Measurements from ENCODE around the gene DAP.
"Not testable (repeated sequence)": the region's sequence is repeated elsewhere in the genome, so short reads cannot be mapped to it uniquely, and the experiment has no call there.

Gene DAP

GRCh38 chr5:10734037-10734709 lies 26.9 kb downstream of the DAP start:
- DNase-seq: no peak

- DNase-seq: no peak
Observed at GRCh38 chr5:10733426-10733825, 27.6 kb downstream of the DAP start.

DNA sequence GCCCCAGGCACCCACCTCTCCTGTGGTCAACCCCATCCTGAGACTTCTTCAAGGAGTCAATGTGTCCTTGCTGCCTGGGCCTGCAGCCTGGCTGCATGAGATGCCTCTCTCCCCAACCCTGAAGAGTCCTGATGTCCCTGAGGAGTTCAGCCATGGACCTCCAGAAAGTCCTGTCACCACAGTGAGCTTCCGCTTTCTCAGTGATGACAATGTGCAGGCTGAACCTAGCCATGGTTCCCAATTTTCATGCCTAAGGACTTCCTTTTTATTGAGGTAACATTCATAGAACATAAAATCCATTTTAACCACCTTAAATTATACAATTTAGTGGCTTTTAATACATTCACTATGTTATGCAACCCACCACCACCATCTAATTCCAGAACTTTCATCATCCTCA lies 29.1 kb downstream of the DAP start:
- no peak for DNase-seq

DNA sequence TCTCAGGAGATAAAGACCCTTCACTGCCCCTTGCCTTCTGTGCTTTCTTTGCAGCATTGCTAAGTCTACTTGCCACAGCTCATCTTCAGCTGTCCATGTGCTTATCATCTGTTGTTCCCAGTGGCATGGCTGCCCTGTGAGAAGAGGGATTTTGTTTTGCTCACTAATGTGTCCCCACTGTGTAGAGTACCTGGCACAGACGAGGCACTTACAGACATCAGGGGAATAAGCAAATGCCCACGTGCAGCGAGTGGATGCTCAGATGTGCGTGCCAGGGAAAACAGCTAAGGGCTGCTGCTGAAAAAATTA lies 31.0 kb downstream of the DAP start:
- DNase-seq: no peak

DNA sequence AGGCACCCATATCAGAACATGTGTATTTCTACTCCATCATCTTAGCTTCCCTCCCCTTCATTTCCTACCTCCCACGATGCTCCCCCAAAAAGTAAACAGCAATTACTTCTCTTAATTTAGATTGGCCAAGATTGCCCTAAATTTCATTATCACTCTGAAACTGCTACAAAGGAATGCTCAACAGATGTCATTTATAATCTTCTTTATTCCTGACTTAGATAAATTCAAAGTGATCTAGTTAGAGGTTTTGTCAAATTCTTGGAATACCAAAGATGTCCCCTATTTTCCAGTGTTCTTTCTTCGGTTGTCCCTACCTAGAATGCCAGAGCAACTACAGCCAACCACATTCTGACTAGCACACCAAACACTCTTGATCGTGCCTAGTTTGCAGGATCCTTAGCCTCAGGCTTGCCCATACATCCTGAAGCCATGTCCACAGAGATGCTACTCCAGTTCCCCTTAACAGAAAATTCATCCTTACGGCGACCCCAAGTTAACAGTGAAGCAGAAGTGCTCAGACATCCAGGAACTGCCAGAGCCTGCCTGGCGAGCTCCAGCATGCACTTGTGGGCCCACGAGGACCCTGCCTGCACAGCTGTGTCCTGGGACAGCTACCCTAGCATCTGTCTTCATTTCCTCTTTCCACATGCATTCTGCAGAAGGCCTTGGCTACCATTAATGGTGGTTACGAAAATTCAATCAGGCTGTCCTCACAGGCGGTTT lies 31.6 kb downstream of the DAP start:
- DNase-seq: no peak

GRCh38 chr5:10728679-10729078 lies 32.4 kb downstream of the DAP start:
- no peak for DNase-seq

GRCh38 chr5:10727861-10728260 lies 33.2 kb downstream of the DAP start:
- DNase-seq: no peak

DNA sequence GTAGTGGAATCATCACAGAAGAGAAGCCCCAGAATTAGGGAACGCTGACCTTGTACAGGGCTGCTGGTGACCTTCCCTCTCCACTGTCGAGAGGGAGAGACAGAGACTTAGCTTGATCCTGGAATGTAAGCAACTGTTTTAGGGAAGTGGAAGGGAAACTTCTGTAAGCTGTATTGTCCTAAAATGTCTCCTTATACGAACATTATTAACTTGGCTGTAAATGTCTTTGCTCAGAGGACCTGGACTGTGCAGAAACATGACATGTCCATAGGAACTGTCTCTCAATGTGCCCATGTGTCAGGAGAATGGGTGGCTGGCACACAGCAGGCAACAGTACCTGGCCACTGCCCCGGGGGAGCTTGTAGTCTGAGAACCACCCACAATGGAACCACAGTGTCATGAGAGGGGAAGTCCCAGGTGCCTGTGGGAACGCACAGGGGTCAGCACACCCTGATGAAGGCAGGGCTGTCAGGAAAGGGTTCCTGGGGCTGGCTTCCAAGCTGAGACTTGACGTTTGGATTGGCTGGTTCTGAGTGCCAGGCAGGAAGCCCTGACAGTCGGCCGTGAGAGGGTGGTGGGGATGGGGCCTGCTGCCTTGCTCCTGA lies 34.0 kb downstream of the DAP start:
- no peak for DNase-seq

- no peak for DNase-seq
Observed at GRCh38 chr5:10726179-10726912, 34.7 kb downstream of the DAP start.

DNA sequence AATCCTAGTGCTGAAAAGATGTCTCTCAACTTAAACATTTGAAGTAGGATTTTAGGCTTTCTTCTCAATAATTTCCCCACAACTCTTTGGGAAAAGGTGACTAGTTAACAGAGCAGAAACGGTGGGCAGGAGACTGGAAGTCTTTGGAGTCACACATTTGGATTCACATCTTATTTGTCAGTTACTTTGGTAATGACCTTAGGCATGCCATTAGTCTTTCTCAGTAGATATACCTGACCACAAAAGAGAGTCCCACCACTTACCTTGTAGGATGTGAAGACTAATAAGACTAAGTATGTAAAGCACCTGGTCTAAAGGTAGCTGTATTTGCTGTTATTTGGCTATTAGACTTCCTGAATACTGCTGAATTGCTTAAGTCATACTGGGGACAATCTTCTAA lies 35.4 kb downstream of the DAP start:
- DNase-seq: no peak

DNA sequence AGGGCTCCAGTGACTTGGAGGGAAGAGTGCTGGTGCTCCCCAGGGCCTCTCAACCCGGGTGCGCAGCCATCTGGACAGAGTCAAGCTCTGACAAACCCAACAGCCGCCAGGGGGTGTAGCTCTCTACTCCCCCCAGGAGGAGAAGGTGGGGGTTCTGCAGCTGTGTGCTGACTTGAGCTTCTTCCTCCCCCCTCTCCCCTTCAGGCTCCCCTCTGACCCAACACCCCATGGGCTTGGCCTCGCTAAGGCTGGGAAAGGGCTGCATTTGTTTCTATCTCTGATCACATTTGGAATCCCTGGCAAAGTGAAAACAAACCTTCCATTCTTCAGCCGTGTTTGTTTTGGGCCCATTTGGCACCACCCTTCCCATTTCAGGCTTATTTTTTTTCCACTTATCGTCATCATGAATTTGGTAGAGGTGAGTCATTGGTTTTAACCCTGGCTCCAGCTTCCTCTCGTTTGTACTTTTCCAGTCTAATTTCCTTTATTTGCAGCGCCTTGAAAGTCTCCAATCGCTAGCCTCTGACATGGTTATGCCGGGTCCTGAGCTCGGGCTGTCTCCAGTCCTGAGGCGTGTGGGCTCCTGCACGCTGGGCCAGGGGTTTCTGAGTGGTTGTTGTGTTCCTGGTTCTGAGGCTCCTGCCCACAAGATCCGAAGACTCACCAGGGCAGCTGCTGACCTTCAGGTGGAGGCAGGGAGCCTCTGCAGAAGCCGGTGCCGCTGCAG lies 36.1 kb downstream of the DAP start:
- no peak for DNase-seq

GRCh38 chr5:10723514-10723913 lies 37.5 kb downstream of the DAP start:
- DNase-seq: no peak

DNA sequence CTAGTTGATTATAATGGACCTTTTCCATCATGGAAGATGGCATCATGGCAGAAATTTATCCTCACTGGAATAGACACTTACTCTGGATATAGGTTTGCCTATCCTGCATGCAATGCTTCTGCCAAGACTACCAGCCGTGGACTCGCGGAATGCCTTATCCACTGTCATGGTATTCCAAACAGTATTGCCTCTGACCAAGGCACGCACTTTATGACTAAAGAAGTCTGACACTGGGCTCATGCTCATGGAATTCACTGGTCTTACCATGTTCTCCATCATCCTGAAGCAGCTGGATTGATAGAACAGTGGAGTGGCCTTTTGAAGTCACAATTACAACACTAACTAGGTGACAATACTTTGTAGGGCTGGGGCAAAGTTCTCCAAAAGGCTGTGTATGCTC lies 40.3 kb downstream of the DAP start:
- not testable (repeated sequence) for DNase-seq

DNA sequence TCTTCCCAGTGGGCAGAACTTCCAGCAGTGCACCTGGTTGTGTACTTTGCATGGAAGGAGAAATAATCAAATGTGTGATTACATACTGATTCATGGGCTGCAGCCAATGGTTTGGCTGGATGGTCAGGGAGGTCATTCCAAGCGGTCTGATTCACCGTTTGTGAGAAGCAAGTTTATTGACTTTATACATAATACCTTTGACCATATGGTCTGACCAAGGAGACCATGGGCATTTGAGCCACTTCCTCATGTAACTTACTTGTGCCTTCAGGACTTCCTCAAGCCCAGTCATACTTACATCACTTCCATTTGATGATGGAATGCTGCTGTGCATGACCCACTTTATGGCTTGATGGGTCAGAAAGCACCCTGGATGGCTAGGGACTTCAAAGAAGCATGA lies 41.1 kb downstream of the DAP start:
- DNase-seq: no peak

DNA sequence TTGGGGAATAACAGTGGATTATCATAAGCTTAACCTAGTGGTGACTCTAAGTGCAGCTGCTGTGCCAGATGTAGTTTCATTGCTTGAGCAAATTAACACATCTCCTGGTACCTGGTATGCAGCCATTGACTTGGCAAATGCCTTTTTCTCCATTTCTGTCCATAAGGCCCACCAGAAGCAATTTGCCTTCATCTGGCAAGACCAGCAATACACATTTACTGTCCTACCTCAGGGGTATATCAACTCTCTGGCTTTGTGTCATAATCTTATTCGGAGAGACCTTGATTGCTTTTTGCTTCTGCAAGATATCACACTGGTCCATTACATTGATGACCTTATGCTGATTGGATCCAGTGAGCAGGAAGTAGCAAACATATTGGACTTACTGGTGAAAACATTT lies 42.4 kb downstream of the DAP start:
- DNase-seq: not testable (repeated sequence)

DNA sequence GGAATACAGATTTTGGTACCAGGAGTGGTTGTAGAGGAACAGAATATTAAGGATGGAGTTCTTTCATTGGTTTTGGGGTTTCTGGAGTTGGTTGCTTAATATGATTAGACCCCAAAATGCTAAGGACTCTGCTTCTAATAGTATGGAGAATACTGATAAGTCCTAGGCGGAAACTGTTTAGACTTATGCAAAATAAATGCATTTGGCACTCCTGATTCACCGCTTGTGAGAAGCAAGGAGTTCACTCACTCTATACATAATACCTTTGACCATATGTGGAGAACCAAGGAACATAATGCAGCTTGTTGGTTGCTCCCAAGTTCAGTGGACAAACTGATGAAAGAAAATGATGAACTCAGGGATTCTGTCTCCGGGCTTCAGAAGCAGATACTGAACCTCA lies 44.2 kb downstream of the DAP start:
- DNase-seq: not testable (repeated sequence)

DNA sequence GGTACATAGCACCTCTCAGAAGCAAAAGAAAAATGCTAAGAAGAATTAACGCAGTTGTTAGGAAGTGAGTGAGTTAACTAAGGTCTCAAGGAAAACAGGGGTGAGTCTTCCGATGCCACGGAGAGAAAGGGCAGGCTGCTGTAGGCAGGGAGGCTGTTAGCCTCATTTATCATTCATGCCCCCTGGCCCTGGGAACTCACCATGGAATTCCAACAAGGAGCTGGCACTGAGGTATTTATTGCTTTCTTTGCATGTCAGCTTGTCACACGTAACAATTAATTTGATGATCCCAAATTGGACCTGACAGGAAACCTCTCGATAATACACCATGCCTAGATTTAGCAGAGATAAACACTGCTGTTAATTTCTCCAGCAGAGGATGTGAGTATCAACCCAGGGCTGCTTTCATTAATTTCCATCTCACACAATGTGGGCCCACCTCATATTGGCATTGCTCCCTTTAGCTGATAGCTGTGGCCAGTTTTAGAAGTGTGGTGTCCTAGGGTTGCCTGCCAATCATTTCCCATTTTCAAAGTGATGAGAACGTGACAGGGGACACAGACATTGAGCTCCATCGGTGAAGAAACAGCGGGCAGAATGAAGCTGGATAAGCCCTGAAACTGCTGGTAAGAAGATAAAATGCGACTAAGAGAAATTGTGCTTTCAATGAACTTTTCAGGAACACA lies 45.3 kb downstream of the DAP start:
- DNase-seq: no peak

DNA sequence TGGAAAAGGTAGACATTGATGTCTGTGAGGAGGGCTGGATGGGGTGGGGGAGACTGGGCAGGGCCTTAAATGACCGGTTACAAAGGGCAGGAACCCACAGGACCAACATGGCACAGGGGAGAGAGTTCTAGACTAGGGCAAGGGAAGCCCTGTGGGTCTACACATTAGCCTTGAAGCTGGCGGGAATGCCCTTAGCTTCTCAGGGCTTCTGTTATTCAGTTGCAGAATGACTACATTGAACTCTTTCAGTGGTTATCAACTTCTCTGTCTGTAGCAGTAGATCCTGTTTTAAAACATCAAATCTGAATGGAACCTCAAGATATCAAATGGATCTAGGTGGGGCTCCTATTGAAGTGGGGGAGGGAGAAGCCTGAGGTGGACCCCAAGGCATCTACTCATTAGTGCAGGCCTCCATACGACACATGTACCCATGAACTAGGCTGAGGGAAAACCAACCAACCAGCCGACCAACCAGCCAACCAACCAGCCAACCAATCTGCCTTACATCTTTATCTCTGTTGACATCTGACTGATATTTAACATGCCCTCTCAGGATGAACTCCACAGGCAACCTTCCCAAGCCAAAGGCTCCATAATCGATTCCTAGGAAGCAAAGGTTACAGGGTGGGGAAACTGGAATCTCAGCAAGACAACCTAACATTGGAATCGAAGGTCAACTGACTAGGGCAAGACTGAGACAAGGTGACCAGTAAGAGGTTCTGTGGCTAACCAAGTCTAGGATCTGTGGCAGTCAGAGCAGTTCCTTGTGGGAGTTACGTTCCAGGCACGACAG lies 48.3 kb downstream of the DAP start:
- DNase-seq: no peak

DNA sequence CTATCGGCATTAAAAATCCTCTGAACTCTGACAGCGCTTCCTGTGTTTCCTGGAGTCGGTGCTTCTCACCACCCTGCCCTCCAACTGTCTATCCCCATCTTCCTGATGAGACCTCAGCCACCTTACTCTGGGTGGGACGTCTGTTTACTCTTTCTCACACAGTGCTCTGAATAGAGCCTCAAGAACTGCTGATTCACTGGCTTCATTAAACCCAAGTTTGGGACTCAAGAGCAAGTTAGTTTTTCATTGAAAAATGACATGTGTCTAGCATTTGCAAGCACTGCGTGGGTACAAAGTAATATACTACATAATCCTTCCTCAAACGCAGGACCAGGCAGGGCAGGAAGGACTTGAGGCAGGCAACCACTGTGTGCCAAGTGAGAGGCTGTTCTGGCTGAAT lies 49.5 kb downstream of the DAP start:
- no peak for DNase-seq

DNA sequence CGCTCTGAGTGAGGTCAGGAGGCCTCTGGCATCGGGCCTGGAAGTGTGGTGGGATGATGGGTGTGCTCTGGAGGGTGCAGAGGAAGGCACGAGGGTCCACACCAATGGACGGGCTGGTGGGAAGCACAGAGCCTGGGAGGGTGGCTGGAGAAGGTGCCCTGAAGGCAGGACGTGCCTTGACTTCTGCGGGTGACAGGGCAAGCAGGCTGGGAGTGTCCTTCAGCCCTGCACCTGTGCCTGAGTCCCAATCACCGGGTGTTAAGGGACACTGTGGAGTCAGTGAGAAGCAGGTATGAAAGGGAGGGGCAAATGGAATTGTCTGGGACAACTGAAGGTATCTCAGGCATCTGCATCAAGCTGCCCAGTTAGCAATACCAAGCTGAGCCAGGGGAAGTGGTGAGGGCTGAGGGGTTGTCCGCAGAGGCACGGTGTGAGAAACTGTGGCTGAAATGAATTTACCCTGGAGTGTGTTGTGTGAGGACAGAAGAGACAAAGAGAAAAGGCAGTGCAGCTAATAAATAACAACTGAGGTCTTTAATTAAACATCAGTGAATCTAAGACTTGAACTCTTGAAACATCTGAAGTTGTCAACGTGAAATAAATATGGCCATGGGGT lies 50.4 kb downstream of the DAP start:
- no peak for DNase-seq

DNA sequence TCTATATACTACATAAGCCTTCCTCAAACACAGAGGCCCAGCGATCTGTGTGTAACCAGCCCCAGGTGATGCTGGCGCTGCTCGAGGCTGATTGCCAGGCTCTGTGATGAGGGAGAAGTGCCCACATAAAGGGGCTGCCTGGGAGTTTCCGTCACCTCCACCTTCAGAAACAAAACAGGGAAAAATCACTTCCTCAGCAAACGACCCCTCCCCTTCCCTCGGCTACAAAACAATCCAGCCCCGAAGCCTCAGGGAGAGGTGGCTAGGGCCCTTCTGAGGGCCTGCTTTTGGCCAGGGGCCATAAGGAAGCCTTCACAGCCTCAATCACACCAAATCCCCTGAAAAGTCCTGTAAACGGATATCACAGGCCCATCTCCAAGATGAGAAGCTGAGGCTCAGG lies 51.1 kb downstream of the DAP start:
- no peak for DNase-seq
